Stimulated activated CD4-positive, alpha-beta T cell treated with anti-CD3 and anti-CD28 coated beads, Interleukin-12 subunit alpha, Interleukin-12 subunit beta, amount 100 ng/mL, for 48 hours (primary cell): ENCODE data around the gene UST.
"Not testable (repeated sequence)": the region's sequence is repeated elsewhere in the genome, so short reads cannot be mapped to it uniquely, and the experiment has no call there.

ENCODE experiments used
- DNase-seq, 3 donors: peaks; one replicate each; pipeline ENCODE4 v3.0.0-alpha.2; 2020; ENCODE audit warnings: low read depth in 2 of 3, low spot score in 1 of 3

UST gene

GRCh38 chr6:148764259-148765020 lies 17.6 kb downstream of the UST start:
- not testable (repeated sequence) for DNase-seq

GRCh38 chr6:148765898-148766808 lies 19.3 kb downstream of the UST start:
- DNase-seq: no peak

DNA sequence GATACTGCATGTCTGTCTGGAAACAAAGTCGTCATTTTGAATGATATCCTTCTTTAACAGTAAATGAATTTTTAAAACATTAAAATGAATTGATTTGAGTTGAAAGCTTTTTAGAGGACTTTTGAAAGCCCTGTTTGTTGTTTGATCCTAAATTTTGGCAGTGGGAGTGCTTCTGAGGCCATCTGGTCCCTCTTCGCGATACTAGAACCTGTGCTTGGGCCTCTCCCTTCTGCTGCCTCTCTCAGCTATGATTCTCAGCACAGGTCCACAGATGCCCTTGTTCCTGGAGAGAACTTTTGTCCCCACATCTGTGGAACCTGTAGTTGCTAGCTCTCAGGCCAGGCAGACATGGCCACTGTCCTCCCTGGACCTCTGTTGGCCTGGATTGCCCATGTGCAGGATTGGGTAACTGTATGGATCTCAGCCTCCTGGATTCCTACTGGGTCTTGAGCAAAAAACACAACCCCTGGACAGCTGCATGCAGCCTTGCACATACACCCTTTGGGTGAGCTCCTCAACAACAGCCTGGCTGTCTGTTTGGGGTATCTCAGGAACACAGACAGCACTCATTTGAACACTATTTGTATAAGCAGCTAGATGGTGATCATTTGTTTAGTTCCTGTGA lies 21.9 kb downstream of the UST start:
- no peak for DNase-seq

DNA sequence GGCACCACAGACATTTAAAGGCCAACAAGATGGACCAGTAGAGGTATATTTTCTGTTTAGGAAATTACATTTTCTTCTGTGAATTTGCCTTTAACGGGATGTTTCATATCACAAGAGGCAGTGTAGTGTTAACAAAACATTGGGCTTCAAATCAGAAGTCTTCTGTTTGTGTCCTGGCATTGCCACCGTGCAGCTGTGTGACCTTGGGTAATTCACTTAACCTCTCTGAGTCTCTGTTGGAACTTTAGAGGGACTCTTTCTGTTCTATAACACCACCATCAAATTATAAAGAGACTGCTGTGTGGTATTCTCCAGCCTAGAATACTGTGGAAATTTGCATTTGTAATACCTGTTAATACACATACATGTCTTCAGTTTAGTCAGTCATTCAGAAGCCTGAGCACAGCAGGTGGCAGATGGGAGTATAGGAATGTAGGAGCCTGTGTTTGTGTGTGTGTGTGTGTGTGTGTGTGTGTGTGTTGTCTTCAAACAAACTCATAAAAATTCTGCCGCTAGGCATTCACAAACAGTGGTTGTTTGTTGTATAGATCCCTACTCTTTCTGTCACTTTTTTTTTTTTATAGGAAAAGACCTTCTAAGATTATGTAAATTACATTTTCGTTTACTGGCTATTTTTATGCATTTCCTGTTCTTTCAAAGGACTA lies 22.6 kb downstream of the UST start:
- DNase-seq: no peak

DNA sequence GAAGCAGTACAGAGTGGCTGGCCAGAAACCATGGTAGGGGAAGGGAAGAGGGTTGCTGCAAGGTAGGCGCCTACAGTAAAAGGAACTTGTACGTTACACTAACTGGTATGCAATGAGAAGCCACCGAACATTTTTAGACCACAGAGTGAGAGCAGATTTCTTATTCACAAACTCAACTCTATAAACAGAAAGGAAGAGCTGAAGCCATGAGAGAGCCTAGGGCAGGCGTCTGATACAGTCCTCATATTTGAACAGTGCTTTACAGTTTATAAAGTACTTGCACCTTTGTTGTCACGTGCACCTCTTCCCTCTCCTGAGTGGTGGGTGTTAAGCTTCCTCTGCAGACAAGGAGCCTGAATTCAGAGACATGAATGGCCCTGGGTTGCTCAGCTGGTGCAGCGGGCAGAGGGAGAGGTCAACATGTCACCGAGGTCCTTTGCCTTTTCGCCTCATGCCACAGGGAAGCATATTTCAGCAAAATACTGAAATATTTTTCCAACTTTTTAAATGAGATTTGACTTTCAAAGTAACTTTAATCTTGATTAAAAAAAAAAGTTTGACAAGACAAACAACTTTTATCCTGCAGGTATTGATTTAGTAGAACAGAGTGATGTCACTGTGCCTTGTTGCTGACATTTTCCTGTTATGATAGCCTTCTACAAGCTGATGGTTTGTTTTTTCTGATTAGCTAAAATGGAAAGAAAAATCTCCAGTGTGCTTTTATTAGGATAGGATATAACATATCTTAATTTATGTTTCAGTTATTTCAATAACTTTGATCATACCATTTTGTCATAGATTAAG lies 23.8 kb downstream of the UST start:
- DNase-seq: no peak

DNA sequence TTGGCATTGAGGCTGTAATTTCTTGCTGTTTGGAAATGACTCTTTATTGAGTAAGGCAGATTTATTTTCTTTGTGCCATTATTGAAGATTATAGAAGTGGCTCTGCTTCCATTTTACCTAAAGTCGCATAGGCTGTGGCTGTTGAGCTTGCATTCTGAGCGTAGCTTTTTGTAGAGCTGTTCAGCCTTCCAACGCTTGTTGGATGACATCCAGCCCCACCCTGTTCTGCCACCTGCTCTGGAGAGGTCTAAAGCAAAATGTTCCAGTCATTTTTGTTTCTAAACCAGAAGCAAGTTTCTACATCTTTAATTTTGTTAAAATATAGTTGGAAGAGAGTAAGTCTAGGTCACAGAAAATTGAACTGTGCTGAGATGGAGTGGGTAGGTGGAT lies 24.4 kb downstream of the UST start:
- DNase-seq: no peak

DNA sequence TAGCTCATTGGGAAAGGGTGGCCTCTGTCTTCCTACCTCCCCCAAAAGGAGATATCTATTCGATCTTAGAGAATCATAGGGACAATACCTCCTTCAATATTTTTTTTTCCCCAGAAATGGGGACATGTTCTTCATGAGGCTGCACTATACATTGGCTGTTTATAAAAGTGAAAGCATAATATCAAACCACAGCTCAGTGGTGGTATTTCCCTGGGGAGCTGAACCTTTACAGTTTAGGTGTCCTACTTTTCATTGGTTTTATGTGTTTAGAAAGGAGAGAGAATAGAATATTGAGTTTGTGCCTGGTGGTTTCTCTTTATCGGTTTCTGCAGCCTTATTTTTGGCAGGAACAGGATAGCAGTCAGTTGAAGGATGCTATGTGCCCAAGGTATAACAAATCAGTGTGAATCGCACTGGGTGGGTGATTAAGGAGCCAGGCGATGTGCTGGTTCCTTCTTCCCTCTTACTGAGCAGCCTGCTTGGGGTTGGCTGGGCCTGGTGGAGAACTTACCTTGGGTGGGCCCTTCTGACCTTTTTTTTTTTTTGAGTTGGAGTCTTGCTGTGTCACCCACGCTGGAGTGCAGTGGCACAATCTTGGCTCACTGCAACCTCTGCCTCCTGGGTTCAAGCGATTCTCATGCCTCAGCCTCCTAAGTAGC lies 25.2 kb downstream of the UST start:
- DNase-seq: no peak

DNA sequence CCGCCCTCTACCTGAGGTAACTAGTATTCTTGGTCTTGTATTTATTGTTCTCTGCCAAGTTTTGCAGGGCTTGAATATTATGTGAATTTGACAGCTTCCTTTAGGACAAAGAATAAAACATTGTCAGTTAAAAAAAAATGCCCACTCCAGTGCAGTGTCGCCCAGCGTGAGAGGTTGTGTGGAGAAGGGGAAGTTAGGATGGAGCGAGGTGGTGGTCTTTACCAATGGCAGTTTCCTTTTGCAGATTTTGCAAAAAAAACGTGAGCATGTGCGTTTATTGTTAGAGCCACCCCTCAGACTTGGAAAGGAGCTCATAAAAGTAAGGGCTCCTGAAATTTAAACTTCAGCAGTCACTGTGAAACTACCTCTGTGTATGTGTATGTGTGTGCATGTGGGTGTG lies 28.3 kb downstream of the UST start:
- DNase-seq: no peak

DNA sequence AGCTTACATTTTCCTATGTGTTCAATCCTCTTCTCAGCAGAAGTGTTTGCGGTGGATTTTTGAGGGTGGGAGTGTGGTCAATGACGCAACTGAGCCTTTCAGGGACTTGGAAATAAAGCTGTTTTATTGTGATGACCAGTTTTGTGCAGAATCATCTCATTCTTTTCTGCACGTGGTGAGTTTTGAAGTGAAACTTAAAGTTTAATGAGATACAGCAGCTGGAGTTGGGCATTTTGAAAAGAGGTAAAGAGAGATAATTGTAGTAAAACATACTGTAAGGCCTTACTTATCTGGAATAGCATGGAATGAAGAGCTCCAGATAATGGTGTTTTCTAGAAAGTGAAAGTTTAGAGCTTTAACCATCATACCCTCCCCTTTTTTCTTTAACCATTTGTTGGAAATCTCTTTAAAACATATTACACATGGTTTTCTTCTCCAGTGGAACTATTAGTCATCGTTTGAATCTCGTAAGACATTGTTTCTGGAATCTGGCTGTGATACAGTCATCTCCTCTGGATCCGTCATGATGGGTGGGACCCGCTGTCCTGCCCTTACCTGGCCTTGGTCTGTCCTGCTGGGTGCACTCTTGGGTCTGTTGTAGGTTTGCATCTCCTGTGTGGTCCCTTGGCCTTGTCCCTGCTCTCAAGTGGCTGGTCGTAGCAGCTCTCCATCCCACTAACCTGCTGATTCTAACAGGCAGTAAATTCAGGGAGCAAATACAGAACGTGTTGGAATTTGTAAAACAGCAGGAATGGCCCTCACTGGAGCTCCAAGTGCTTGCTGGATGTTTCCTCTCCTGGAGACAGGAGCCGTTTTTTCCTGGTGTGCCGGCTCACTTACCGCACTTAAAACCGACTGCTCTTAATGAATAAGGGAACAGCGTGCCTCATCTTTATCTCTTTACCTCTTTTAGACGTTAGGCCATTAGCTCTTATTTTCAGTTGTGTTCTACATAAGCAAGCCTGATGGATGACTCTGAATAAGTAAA lies 29.8 kb downstream of the UST start:
- DNase-seq: no peak

- no peak for DNase-seq
Observed at GRCh38 chr6:148779142-148779562, 32.3 kb downstream of the UST start.

GRCh38 chr6:148780423-148780822 lies 33.6 kb downstream of the UST start:
- DNase-seq: not testable (repeated sequence)

DNA sequence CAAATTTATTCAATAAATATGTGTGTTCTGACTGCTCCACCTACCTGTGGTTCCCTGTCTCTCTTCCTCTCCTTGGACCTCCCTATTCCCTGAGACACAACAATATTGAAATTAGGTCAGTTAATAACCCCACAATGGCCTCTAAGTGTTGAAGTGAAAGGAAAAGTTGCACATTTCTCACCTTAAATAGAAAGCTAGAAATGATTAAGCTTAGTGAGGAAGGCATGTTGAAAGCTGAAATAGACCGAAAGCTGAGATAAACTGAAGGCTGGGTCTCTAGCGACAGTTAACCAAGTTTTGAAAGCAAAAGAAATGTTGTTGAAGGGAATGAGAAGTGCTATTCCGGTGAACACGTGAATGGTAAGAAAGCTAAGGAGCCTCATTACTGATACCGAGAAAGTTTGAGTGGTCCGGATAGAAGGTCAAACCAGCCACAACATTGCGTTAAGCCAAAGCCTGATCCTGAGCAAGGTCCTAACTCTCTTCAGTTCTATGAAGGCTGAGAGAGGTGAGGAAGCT lies 34.1 kb downstream of the UST start:
- DNase-seq: no peak

DNA sequence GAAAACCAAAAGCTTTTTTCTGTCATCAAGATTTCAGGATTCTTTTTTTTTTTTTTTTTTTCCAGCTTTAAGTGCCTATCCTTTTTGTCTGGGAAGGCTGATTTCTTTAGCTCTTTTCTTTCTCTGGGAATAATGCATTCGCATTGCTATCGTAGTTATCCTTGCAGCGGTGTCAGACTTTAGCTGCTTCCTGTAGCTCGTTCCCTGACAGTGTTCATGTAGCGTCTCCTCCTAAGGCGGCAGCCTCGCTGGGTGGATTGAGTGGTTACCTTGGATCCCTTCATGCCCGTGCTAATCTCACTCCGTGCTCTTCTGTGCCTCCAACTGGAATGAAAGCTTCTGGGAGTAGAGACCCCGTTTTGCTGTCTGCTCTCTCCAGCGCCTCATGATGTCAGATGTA lies 43.1 kb downstream of the UST start:
- no peak for DNase-seq

GRCh38 chr6:148790404-148790803 lies 43.6 kb downstream of the UST start:
- DNase-seq: no peak

- no peak for DNase-seq
Observed at GRCh38 chr6:148790817-148791216, 44.0 kb downstream of the UST start.

DNA sequence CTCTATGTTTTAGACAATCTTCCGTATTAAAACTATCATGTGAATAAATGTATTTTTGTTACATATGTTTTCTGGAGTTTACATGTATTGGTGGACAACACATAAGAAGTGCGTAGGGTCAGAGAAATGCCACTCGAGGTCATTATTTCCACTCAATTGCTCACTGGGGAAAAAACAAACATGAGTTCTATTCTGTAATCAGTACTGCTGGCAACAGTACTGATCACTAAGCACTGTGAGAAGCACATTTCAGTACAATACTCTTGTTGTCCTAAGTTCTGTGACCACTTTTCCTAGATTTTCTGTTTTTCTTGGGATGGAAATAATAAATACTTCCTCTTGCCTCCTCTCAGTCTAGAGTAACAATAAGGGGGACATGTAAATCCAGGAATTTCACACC lies 44.5 kb downstream of the UST start:
- DNase-seq: no peak

GRCh38 chr6:148793721-148794120 lies 46.9 kb downstream of the UST start:
- no peak for DNase-seq

- DNase-seq: no peak
Observed at GRCh38 chr6:148794797-148795196, 48.0 kb downstream of the UST start.

DNA sequence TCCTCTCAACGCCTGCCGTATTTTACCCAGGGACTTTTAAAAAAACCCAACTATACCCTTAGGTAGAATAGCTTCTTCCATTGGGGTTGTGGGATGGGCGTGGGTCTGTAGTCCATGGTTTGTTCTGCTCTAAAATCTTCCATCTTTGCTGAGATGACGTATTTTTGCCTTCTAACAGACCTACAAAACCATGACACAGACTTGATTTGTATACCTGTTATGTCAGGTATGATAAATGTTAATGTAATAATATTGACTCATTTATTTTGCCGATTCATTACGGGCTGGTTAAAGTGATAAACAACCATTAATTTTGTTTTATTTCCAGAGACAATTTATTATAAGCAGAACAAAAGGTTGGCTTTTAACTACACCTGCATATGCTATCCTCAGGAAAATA lies 48.7 kb downstream of the UST start:
- DNase-seq: no peak
